NCI-H2029 treated with DMSO at 0.1 percent for 48 hours (cell line): Measurements from ENCODE around the gene ABHD4.
"Not testable (repeated sequence)": the region's sequence is repeated elsewhere in the genome, so short reads cannot be mapped to it uniquely, and the experiment has no call there.

Experiments
- DNase-seq: peaks from one replicate; lab custom pipeline; 2025; lab: John Stamatoyannopoulos, UW

ABHD4 gene

DNA sequence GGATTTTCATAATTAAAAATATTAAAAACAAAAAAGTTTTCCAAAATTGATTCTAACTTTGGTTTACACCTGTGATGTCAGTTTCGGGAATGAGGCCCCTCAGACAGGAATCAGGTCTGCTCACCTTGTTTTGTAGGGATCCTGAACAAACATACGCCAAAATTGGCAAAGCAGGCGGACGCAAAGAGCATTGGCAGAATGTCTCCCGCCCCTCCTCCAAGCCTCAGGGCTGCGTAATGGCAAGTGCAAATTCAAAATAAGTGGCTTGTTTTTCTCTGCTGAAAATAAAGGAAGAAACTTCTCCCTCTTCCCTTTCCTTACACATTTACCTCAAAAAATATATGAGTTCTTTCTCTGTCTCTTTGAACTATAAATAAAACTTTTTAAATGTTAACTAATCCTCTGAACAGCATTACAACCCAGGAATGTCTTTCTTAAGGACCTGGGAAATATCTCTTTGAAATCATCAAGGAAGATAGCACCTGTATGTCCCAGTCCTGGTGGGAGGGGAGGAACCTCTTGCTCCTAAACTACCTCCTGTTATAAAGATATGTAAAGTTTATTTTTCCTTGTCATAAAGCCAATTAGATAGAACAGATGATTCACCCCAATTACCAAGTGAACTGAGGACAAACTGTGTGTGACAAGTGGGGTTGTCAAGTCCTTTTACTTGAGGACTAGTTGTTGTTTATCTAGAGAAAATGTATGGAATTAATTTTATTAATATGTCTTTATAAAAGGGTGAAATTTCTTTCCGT lies 29.6 kb downstream of the ABHD4 start:
- DNase-seq, result no peak

DNA sequence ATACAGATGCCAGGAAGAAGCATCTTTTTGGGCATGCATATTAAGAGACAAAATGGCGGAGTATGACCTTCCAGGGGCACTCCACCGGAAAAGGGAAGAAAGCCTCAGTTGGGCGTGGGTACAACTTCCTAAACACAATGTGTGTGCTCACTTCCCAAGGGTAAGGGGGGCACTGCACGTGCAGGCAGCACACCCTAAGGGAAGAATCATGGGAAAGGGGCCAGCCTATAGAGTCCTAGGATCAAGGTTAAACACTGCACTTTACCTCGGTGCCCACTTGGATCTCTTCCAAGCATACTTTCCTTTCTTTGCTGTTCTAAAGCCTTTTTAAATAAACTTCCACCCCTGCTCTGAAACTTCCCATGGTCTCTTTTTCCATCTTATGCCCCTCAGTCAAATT lies 31.3 kb downstream of the ABHD4 start:
- no peak for DNase-seq

DNA sequence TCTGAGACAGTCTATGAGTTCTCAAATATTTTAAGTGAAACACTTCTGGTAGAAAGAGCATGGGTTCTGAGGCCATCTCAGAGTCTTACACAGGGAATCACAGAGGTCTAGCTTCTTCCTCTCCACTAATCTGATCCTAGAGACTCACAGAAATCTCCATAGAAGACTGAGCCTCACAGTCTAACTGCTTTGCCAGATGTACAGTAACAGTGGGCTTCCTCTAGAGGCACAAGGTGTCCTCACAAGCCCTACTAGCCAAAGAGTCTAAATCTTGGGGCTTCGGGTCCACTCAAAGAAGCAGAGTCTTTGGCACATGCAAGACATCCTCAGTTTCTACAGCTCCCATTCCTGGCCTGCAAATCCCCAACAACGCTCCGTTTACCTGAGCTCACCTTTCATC lies 32.0 kb downstream of the ABHD4 start:
- DNase-seq, result no peak

DNA sequence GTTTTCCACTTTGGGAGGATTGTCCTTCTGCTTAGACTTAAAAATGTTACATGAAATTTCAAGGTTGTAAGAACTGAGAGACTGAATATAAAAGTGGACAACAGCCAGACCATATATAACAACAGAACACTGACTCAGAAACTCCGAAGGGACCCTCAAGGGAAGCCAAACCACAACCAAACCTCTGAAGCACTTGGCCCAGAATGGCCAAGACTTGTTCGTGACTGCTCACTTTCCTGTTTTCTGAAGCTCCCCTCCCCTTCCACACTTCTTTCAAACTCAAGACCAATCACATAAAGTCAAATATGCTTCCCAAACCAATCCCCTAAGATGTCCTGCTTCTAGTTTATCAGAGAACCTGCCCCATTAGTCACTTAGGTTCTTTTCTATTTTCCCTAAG lies 32.4 kb downstream of the ABHD4 start:
- DNase-seq, result no peak

DNA sequence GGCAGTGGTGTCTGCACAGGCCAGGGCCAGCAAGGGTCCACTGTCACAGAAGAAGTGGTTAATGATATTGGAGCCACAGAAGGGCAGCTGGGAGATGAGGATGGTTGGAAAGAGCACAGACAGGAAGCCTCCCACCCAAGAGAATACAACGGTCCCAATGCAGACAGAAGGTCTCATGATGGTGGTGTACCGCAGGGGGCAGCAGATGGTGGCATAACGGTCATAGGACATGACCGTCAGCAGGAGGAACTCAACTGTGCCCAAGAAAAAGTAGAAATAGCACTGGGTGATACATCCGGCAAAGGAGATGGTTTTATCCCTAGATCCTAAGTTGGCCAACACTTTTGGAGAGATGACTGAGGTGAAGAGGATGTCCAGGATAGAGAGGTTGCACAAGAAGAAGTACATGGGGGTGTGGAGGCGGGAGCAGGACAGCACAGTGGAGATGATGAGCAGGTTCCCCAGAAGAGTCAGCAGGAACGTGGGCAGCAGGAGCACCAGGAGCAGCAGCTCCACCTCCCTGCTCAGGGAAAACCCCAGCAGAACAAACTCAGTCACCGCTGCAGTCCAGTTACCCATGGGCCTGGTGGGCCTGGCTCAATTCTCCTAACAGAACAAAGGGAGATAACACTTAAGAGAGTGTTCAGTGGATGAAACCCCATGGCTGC lies 36.3 kb downstream of the ABHD4 start:
- no peak for DNase-seq

DNA sequence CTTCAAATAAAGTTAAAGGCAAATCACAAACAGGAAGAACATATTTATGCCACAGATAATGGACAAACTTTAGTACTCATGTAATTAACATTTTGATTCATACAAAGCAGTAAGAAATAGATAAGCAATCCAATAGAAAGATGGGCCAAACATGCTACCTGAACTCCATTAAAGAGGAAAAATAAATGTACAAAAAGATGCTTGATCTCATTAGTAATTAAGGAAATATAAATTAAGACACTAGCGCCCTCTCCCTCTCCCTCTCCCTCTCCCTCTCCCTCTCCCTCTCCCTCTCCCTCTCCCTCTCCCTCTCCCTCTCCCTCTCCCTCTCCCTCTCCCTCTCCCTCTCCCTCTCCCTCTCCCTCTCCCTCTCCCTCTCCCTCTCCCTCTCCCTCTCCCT lies 37.9 kb downstream of the ABHD4 start:
- not testable (repeated sequence) for DNase-seq

DNA sequence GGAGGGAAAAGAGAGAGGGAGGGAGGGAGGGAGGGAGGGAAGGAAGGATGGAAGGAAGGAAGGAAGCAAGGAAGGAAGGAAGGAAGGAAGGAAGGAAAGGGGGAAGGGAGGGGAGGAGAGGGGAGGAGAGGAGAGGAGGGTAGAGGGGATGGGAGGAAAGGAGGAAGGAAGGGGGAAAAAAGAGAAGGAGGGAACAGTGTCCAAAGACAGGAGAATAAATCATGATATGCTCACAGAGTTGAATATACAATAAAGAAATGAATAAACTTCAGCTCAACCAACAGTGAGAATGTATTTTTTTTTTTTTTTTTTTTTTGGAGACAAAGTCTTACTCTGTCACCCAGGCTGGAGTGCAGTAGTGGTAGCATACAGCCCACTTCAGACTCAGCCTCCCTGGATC lies 42.1 kb downstream of the ABHD4 start:
- no peak for DNase-seq

DNA sequence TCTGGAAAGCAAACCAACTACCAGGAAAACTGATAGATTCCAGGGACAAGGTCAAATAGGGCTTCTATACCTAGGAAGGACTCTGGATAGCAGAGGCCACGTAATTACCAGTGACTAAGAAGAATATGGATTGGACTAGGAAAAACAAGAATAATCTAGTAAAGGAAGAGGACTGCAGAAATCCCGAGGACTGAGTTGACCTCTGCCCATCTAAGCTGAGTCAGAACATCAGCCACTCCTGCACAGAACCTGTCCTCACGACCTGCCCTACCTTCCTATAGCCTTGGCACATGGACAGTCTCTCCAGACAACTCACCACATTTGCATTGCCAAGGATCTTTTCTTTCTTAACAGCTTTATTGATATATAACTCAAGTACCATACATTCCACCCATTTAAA lies 43.7 kb downstream of the ABHD4 start:
- no peak for DNase-seq

DNA sequence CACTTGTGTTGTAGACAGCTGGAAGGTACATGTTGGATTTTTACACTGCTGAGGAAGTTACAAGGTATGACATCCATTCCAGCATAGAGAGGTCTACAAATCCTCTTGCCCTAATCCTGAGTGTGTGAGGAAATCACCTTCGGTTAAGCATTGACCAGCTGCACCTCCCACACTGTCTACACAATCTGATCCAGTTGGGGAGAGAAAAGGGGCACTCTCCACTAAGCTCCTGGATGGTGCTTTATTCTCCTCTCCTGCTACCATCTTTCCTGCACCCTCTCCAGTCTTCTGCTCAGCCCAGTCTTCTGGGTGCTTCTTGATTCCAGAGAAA lies 46.2 kb downstream of the ABHD4 start, which contains the start of gene OR6J1:
TSS of gene OR6J1 (minus strand) at position 48 of the 331 bp plus-strand sequence. CDS start 9,541 bp downstream, outside the sequence.
- no peak for DNase-seq

DNA sequence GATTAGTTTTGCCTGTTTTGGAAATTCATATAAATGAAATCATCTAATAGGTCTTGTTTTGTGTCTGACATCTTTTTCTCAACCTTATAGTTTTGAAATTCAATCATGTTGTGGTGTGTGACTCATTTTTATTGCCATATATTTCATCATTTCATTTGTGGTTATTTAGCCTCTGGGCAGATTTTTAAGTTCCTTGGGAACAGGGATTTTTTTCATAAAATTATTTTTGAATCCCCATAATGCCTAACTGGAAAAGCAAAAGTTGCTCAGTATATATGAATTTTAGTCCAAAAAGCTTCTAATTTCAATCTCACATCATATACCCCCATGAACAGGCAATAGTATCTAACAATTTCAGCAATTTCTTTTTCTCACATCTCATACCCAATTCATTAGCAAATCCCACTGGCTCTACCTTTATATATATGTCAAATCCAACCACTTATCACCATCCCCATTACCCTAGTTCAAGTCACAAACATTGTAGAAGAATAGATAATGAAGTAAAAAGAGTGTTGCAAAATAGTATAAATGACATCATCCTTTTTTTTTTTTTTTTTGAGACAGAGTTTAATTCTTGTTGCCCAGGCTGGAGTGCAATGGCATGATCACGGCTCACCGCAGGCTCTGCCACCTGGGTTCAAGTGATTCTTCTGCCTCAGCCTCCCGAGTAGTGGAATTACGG lies 48.6 kb downstream of the ABHD4 start:
- DNase-seq, result no peak

DNA sequence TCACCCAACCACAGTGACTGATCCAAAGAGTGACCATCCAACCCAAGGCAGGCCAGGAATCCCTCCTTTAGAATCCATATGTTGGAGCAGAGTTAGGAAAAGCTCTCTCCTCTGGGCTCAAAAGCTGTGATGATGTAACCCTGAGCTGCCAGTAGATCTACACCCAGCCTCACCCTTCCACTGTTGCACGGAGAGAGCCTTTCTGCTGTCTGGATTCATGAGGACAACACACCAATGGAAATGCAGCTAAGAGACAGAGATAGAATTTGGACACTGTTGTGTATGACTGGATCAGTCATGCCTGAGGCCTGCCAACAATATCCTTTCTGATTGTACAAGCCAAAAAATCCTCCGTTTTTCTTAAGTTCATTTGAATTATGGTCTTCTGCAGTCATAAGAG lies 50.4 kb downstream of the ABHD4 start:
- DNase-seq, result no peak

DNA sequence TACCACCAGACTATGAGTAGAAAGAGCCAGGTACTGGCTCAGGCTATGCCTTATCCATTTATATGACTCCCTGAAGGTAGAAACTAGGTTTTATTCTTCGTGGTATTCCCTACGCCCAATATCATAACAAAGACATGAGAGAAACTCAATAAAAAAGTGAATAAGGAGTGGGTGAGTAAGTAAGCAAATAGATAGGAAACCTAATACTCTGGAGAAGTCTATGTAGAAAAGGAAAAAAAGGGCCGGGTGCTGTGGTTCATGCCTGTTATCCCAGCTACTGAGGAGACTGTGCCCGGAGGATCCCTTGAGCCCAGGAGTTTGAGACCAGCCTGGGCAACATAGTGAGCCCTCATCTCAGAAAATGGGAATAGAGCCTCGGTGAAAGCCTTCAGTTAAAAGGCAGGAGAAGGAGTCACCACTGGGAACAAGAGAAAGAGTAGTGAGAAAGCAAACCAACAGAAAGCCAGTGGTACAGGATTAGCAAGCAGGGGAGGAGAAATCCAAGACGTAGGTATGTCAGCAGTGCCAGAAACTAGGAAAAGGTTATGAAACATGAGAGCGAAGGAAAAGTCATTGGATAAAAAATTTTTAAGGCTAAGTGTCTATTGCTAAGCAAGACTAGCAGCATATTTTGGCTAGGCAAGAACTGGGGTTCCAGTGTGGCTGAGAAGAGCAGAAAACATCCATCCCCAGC lies 52.1 kb downstream of the ABHD4 start:
- DNase-seq, result no peak

DNA sequence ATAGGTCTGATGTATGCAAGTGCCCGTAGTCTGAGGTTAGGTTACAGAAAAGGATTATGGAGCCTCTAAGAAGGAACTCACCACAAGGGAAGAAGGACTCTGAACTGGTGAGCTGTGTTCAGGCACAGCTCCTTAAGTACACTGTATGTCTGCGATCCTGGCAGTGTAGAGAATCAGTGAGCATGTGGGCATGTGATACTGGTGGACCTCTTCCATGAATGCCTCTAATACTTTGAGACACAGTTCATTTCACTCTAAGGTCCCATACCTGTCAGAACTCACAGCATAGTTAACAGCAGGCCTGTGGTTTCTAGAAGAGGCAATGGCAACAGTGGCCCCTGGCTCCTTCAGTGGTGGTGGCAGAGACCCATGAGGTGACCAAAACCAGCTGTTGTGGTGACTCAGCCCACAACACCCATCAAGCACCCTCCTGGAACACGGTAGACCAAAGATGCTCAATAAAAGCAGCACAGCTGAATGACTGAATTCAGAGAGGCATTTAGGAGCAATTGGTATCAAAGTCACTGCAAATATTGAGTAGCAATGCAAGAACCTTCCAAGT lies 52.9 kb downstream of the ABHD4 start:
- no peak for DNase-seq

DNA sequence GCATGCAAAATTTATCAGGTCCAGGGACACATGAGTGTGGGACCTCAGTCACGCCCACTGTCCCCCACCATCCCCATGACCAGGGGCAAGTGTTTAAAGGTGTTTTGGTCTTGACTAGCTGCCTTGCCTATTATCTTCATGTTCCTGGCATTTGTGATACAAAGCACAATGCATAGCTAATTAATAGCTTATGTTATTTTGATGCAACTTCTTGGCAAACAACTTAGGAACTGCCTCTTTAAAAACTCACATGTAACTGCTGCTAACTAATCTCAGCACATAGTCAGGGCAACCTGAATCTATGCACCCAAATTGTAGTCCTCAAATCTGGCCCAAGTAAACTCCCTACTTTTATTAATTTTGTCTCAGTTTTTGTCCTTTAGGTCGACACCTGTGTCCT lies 53.5 kb downstream of the ABHD4 start:
- DNase-seq, result no peak

DNA sequence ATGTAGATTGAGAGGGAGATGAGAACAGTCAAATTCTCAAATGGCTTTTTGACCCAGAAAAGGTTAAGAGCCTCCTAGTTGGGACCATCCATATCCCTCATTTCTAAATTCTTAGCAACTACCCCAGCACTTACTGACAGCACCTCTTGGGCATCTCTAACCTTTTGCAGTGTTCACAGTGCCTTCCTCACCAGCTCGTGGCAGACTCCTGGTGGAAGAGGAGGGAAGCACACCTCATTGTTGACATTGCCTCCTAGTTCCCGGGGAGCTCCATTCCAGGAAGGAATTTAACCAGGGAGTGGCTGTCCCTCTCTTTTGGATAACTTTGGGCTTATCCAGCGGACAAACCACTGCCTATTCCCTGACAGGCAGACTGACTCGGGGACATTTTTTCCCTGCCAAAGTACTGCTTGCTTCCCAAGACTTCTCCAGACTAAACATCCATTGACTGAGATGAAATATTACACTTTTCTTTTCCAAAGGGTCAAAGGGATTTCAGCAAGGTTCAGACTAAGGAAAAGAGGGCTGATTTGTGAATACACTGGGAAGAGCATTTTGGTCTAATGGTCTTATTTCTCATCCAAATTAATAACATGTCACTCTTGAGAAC lies 55.0 kb downstream of the ABHD4 start:
- peak; percentile 65 for DNase-seq

DNA sequence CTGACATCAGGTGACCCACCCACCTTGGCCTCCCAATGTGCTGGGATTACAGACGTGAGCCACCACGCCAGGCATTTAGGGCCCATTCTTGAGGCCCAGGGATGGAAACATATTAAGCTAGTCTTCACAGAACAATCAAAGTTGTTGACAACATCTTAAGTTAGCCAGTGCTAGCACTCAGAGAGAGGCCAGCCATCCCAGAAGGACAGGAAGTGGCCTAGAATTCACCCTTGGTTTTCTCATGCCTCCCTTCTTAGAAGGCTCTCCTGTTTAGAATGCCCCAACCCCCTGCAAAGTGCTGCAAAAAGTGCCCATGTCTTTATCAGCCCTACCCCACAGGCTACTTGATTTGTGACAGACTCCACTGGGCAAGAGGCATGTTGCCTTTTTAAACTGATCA lies 58.1 kb downstream of the ABHD4 start:
- no peak for DNase-seq

DNA sequence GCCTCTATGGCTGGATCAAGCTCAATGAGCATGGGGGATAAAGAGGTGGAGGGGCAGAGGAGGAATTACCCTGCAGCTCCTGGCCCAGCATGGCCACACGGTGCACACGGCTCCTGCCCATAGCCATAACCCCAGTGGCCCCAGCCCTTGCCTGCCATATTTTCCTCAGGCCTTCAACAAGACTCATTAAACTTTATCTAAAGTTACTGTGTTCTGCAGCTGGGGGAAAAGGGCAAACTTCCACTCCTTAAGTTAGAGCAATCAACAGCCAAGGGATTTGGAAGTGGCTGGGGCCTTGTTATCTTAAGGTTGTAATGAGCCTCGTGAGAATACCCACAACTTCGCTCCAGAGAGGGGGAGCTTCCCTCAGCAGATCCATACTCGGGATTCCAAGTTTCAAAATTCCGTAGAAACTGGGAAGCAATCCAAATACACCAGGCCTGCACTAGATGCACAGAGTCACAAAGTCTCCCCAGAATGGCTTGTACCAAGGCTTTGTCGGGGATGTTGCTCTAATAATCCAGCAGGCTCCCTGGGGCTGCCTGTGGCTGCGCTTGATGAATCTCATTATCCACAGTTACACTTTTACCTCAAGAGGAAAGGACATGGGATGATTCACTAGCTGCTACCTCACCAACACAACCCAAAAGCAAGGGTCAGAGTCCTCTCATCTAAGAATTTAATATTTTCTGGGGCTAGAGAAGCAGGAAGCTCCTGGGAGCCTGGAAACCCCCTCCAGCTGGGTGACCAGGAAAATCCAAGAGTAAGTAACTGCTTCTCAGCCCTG lies 59.0 kb downstream of the ABHD4 start:
- DNase-seq, result no peak

DNA sequence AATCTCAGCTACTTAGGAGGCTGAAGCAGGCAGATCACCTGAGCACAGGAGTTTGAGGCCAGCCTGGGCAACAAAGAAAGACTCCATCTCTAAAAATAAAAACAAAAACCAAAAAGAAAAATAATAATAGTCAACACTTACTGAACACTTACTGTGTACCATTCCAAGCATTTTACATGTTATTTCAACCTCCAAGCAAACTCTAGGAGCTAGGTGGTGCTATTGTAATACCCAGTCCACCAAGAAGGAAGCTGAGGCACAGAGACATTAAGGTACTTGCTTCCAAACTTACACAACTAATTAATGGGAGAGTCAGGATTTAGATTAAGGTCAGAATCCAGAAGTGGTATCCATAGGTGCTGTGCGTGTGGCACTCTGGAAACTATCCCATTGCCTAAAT lies 59.8 kb downstream of the ABHD4 start:
- no peak for DNase-seq

DNA sequence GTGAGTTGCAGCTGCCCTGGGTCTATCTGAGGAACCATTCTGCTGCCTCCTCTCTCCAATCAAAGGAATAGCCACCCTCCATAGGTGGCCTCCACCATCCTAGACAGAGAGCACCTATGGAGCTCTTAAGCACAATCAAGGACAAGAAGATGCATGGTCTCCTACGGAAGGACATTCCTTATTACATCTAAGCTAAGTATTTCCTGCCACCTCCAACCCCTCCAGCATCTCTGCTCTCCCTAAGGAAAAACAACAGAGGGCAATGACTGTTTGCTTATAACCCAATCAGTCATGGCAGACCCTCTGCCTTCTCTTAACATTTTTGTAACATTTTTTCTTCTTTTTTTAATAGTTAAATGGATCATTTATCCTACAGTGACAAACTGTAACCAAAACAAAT lies 60.8 kb downstream of the ABHD4 start:
- no peak for DNase-seq

DNA sequence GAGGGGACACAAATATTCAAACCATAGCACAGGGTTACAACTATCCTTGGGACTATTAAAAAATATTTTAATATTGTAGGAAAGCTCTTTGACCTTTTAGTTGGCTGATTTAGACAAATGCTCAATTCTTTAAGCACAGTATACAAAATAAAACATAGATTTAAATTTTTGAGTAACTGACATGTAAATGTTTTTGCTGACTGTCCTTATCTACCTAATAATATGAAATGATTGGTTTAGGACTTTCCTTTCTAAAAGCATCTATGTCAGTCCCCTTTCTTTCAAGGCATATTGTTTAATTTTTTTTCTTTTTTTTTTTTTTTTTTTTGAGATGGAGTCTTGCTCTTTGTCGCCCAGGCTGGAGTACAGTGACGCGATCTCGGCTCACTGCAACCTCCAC lies 62.6 kb downstream of the ABHD4 start:
- no peak for DNase-seq
